ENCODE measurements around the gene ACTL10.

The ACTL10 gene

GRCh38 chr20:33648396-33649004 is 18.2 kb upstream of the ACTL10 start:
- DNase-seq (ENCODE audit: low spot score) (peak; percentile 24), FAIRE-seq (no peak)

GRCh38 chr20:33649201-33649681 is 17.5 kb upstream of the ACTL10 start:
- FAIRE-seq (no peak), DNase-seq (ENCODE audit: low spot score) (no peak)

DNA sequence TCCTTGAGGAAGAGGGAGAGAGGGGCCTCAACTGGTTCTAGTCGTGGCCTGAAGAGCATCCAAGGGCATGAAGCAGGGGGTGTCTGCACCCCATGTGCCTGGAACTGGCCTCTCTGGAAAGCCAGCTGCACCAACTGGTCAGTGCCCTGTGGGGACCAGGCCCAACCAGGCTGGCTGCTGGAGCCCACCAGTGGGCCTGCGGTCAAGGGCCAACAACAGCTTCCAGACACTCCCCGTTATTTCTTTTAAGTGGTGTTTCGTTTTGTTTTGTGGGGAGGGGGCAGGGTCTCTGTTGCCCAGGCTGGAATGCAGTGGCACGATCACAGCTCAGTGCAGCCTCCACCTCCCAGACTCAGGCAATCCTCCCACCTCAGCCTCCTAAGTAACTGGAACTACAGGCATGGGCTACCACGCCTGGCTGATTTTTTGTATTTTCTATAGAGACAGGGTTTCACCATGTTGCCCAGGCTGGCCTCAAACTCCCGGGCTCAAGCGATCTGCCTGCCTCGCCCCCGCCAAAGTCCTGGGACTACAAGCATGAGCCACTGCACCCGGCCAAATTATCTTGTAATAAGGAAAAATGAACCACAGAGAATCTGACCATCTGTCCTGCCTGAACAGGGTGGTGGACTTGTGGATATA is 16.5 kb upstream of the ACTL10 start:
- FAIRE-seq (no peak), DNase-seq (ENCODE audit: low spot score) (no peak)

GRCh38 chr20:33650753-33651561 is 15.8 kb upstream of the ACTL10 start:
- FAIRE-seq (no peak), DNase-seq (ENCODE audit: low spot score) (no peak)

DNA sequence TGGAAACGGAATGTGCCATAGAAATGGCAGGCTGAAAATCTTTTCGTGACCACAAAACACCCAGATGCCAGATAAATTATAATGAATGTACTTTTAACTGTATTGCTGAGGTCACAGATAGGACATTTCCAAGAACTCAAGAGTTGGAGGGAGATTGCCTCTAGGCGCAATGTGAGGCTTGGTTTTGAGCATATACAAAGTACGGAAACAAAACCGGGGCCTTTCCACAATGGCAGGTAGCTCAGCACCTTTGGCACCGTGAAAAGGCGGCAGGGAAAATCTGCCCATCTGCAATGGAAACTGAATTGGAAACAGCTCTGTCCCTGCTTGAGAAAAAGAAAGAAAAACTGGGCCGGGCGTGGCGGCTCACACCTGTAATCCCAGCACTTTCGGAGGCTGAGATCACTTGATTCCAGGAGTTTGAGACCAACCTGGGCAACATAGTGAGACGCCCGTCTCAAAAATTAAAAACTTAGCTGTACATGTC is 15.1 kb upstream of the ACTL10 start:
- FAIRE-seq (no peak), DNase-seq (ENCODE audit: low spot score) (no peak)

DNA sequence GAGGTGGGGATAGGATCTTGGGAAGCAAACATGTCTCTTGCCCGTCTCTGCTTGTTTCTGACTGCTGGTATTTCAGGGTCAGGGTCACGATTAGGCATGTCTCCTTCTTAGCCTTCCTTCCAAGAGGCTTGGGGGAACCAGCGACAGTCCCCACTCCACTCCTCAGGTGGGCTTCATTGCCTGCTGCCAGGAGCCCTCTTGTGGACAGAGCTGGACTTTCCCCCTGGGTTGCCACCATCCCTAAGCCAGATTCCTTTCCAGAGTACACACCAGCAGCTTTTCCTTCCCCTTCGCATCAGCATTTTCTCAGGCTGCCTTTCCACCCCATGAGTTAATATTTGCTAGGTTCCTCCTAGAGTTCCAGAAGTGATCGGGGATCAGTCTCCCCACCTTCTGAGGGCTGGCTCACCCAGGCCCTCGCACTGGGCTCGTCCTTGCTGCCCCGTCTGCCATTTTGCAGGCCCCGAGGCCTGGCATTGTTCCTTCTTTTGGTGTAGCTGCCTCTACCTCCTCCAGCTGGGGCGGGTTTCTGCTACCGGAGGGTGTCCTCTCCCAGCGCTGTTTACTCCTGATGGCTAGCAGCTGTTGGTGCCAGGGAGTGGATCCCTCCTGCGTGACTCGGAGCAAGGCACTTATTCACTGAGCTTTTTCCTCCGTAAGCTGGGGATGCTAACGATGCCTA is 13.4 kb upstream of the ACTL10 start:
- FAIRE-seq (no peak), DNase-seq (ENCODE audit: low spot score) (peak; percentile 61)

DNA sequence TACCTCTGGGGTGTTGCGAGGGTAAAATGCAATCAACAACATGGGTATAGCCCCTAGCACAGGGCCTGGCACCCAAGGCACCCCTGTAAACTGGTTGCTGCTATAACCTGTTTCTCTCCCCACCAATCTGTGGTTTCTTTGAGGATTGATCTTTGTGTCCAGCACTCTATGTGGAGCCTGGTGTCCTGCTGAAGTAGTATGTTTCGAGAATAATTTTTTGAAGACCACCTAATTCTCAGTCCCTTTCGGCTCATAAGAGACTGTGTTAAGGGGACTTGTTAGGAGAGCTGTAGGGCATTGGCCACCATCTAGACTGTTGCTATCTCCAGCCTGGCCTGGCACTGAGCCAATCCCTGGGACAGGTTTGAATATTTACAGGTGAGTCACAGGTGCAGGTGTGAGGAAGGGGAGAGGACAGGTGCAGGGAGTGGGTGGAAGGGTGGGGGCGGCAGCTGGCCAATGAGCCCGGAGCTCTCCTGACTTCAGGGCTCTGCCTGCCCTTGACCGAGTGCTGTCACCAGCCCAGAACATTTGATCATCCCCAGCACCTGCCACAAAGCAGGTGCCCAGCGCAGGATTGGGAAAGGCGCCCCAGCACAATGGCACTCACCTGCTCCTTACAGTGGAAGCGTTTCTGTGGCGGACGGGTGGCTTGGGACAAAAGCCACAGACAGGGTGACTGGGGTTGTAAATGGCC is 12.7 kb upstream of the ACTL10 start:
- FAIRE-seq, result no peak
- DNase-seq (ENCODE audit: low spot score), result no peak

- FAIRE-seq (no peak), DNase-seq (ENCODE audit: low spot score) (no peak)
These were observed 12.0 kb upstream of the ACTL10 start for GRCh38 chr20:33654680-33655161.

DNA sequence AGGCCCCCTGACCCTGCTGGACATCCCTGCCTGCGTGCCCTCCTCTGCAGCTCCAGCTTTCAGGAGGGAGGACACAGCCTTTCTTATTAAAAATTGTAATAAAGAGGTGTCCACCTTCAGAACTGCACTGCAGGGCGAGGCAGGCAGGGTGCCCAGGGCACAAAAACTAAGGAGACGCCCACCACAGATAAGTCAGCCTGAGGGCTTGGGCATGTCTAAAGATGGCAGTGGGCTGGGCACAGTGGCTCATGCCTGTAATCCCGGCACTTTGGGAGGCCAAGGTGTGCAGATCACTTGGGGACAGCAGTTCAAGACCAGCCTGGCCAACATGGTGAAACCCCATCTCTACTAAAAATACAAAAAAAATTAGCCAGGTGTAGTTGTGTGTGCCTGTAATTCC is 11.6 kb upstream of the ACTL10 start:
- FAIRE-seq (no peak), DNase-seq (ENCODE audit: low spot score) (no peak)

- DNase-seq (ENCODE audit: low spot score), result no peak
- FAIRE-seq, result no peak
These were observed 10.5 kb upstream of the ACTL10 start for GRCh38 chr20:33656010-33656782.

GRCh38 chr20:33656783-33657703 is 9.7 kb upstream of the ACTL10 start:
- no peak for FAIRE-seq
- no peak for DNase-seq (ENCODE audit: low spot score)

DNA sequence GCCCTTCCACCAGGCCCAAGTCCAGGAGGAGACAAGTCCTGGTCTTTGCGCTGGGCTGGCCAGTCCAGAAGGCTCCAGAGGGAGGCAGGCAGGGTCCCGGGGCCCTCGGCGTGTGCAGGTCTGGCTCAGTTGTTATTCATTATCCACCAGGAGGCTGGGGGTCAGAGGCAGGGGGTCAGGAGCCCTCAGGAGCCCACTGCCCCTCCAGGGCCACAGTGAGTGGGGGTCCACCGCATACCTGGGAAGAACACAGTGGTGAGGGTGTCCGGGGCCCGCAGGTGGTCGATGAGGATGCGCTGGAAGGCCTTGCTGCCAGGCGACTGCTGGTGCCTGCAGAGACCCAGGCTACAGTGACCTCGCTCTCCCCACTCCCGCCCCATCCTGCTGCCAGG is 9.0 kb upstream of the ACTL10 start:
- FAIRE-seq (no peak), DNase-seq (ENCODE audit: low spot score) (no peak)

DNA sequence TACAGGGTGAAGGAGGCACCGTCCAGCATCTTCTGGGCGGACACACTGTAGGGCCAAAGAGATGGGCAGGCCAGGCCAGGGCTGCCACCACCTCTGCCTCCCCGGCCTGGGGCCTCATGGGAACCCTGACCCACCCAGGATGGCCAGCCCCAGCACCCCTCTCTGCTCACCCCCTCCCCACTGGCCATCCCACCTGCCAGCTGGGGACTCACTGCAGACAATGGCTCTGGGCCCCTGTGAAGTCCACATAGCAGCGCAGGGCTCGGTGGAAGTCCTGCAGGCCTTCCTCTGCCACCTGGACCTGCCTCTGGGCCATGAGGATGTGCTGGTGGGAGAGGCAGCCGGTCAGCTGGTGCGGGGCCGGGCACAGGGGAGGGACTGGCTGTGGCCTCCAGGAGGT is 8.2 kb upstream of the ACTL10 start:
- DNase-seq (ENCODE audit: low spot score) (no peak), FAIRE-seq (no peak)

DNA sequence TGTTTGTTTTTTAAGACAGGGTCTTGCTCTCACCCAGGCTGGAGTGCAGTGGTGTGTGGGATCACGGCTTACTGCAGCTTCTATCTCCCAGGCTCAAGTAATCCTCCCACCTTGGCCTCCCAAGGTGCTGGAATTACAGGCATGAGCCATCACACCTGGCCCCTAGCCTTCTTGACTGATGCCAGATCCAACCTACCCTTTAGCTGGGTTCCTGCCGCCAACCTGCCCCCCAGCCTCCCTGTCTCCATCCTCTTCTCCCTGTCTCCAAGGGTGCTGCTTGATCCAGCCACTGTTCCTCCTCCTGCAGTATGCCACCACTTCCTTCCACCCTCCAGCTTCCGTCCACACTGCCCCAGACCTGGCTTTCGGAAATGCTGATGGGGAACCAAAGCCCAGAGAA is 7.8 kb upstream of the ACTL10 start:
- DNase-seq (ENCODE audit: low spot score) (no peak), FAIRE-seq (no peak)

DNA sequence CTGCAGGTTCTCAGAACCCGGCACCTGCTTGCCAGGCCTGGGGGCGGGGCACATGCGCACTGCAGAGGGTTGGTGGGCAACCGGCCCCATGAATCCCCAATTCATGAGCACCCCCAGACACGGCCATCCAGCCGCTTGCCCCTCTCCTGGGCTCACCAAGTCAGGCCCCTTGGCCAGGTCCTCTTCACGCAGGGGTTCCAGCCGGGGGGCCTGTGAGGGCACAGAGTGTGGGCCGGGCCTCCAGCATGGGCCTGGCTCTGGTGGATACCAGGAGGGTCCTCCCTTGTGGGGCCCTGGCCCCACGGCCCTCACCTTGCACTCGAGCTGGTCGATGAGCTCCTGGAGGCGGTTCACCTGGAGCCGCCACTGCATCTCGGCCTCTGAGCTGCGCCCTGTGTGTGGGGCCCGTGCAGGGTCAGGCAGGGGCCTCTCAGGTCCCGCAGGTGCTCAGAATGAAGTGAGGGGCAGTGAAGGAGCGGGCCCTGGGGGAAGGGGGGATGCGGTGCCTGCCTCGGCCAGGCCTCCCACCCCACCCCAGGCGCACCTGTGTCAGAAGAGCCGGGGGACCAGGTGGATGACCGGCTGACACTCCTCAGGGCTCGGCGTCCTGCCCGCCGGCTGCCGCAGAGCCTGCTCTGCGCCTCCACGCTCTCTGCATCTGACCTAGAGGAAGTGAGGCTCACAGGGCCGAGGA is 7.3 kb upstream of the ACTL10 start:
- no peak for DNase-seq (ENCODE audit: low spot score)
- FAIRE-seq, result no peak

DNA sequence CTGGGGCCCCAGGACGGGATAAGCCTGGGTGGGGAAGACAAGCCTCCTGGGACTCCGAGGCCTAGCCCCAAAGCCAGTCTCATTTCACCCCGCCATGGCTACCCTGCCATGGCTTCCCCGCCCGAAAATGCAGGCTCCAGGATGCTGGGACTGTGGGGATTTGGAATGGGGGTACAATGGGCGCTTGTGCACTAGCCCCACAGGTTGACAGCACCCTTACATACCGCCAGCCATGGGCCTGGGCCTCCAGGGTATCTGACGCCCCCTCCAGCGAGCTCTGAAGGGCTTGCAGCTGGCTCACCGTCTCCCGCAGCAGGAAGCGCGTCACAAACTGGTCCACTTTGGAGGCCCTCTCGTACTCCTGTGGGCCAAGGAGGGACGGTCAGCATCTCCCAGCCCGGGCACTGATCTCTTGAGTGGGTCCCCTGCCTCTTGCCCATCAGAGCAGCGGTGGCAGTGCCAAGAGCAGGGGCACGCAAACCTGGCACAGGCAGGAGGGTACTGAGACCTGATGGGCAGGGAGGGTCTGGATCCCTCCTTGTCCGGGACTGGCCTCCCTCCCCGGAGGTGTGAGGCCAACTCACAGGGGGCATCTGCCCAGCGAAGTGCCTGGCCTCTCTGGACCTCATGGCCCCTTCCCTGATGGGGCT is 6.6 kb upstream of the ACTL10 start:
- FAIRE-seq, result no peak

GRCh38 chr20:33660685-33661058 is 6.1 kb upstream of the ACTL10 start:
- DNase-seq (ENCODE audit: low spot score), result no peak
- no peak for FAIRE-seq

More for the DNA sequence above, 6.6 kb upstream of the ACTL10 start:
- no peak for DNase-seq (ENCODE audit: low spot score)

GRCh38 chr20:33662172-33662571 is 4.6 kb upstream of the ACTL10 start, which contains the start of gene C20orf144:
C20orf144 (plus strand) TSS chr20:33662327; CDS start chr20:33662346, 19 bp downstream.
- no peak for DNase-seq (ENCODE audit: low spot score)
- FAIRE-seq, result no peak

Measured in RCC 7860 (cell line).